ENCODE data around the gene MAPK8IP1. TPM values are rescaled to one million over a fixed set of nuclear protein-coding genes. Genes with fewer than 3 reads are reported as not detected.

MAPK8IP1 gene
- total and polyA plus RNA-seq, 12 donors: 14.5 to 73.7 (median 33.3) TPM

GRCh38 chr11:45941285-45941684 lies 55.8 kb downstream of the MAPK8IP1 start:
- Histone ChIP-seq H3K4me1 (replicated peaks in 1 of 2) (peaks cover 3 to 15% of the 10 kb centered on the region in 2 donors), H3K36me3 (replicated peaks in 1 of 2) (peaks cover 0 to 58% of the 10 kb centered on the region in 2 donors), H3K4me3 (no peak overlapping the region), H3K27me3 (no peaks in the 10 kb centered on the region), H3K9me3 (replicated peaks in 1 of 3) (no peaks in the 10 kb centered on the region), H3K27ac (no peak overlapping the region)
- no peak for DNase-seq
- intact Hi-C loops (cut with DNase I): loop anchor here in 1 of 2 donors (10.0 kb wide), 1 partner anchor 54 kb away; no protein-coding TSS in a partner anchor
- 93 to 99% (median 95%) methylated on average over 4 of the region's 4 CpGs for WGBS, 4 donors
- TF ChIP-seq, protein P1, sequence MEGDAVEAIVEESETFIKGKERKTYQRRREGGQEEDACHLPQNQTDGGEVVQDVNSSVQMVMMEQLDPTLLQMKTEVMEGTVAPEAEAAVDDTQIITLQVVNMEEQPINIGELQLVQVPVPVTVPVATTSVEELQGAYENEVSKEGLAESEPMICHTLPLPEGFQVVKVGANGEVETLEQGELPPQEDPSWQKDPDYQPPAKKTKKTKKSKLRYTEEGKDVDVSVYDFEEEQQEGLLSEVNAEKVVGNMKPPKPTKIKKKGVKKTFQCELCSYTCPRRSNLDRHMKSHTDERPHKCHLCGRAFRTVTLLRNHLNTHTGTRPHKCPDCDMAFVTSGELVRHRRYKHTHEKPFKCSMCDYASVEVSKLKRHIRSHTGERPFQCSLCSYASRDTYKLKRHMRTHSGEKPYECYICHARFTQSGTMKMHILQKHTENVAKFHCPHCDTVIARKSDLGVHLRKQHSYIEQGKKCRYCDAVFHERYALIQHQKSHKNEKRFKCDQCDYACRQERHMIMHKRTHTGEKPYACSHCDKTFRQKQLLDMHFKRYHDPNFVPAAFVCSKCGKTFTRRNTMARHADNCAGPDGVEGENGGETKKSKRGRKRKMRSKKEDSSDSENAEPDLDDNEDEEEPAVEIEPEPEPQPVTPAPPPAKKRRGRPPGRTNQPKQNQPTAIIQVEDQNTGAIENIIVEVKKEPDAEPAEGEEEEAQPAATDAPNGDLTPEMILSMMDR (IDR thresholded peaks at IDR 0.05): no peak
- TF ChIP-seq POLR2A (IDR thresholded peaks at IDR 0.05): no peak

DNA sequence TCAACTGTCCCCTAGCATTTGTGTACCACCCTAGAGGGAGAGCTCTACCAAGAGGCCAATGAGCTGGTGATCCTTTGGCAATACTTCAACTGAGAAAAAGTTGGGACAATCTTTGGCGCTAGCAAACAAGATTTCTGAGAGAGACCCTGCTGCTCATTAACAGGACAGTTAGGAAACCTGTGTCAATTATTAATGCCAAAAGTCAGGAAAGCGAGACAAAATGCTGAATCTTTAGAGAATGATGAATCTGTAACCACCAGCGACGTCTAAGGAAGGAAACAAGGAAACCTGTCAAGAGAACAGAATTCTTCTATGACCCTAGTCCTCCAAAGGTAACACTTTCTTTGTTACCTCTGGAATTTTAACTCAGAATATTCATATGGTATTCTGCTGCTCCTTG lies 56.9 kb downstream of the MAPK8IP1 start:
- no peak for TF ChIP-seq POLR2A (IDR thresholded peaks at IDR 0.05)
- TF ChIP-seq, protein P1 (IDR thresholded peaks at IDR 0.05): no peak

DNA sequence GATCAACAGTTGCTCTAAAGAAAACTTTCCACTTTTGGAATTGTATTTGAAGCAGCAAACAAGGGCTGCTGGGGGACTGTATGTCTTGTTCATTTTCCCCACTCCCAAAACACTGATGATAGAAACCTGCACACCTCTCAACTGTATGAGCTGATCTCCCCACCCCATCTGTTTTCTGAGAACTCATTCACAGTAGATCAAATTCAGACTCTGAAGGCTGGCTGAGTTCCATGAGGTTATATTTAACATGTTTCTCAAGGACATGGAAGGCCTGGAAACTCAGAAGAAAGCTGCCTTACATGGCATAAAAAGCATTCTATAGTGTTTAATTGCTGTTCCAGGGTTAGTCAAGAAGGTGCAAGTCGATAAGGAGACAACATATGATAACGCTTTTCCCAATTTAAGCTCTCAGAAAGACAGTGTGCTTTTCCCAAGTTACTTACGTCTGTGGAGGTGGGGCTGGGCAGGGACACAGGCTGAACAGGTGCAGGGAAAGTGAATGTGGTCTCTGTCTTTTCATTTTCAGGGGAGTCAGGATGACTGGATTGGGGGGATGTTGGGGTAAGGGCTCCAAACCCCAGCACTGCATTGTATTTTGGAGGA lies 60.0 kb downstream of the MAPK8IP1 start:
- H3K9me3 ChIP-seq (replicated peaks in 1 of 3): no peaks in the 10 kb centered on the region
- H3K36me3 ChIP-seq (replicated peaks in 1 of 2): peaks cover 0 to 82% of the 10 kb centered on the region in 2 donors
- H3K27ac ChIP-seq: peak overlapping the region in 1 of 5 donors; percentile 24
- no peak for DNase-seq
- intact Hi-C loops (cut with DNase I): loop anchor here in 1 of 2 donors (10.0 kb wide), 1 partner anchor 49 kb away; no protein-coding TSS in a partner anchor
- H3K27me3 ChIP-seq: no peaks in the 10 kb centered on the region
- no peak for TF ChIP-seq POLR2A (IDR thresholded peaks at IDR 0.05)
- TF ChIP-seq, protein P1 (IDR thresholded peaks at IDR 0.05): no peak
- 48 to 80% (median 60%) methylated on average over 3 of the region's 3 CpGs for WGBS, 4 donors
- H3K4me1 ChIP-seq (replicated peaks in 1 of 2): peaks cover 3 to 16% of the 10 kb centered on the region in 2 donors
- H3K4me3 ChIP-seq: no peak overlapping the region

More for the DNA sequence above, 56.9 kb downstream of the MAPK8IP1 start:
- peaks cover 0 to 63% of the 10 kb centered on the region in 2 donors for H3K36me3 ChIP-seq (replicated peaks in 1 of 2)
- H3K4me1 ChIP-seq (replicated peaks in 1 of 2): peaks cover 3 to 16% of the 10 kb centered on the region in 2 donors
- no peaks in the 10 kb centered on the region for H3K27me3 ChIP-seq
- DNase-seq: no peak
- intact Hi-C loops (cut with DNase I): loop anchor here in 1 of 2 donors (10.0 kb wide), 1 partner anchor 52 kb away; no protein-coding TSS in a partner anchor
- no peak overlapping the region for H3K27ac ChIP-seq
- H3K9me3 ChIP-seq (replicated peaks in 1 of 3): no peaks in the 10 kb centered on the region
- 93 to 98% (median 96%) methylated on average over 4 of the region's 4 CpGs for WGBS, 4 donors
- H3K4me3 ChIP-seq: no peak overlapping the region

GRCh38 chr11:45947885-45948284 lies 62.4 kb downstream of the MAPK8IP1 start:
- no peak overlapping the region for H3K4me3 ChIP-seq
- H3K27me3 ChIP-seq: no peaks in the 10 kb centered on the region
- H3K36me3 ChIP-seq (replicated peaks in 1 of 2): peaks cover 0 to 85% of the 10 kb centered on the region in 2 donors
- no peaks in the 10 kb centered on the region for H3K9me3 ChIP-seq (replicated peaks in 1 of 3)
- intact Hi-C loops (cut with DNase I): loop anchor here in 1 of 2 donors (10.0 kb wide), 1 partner anchor 47 kb away; no protein-coding TSS in a partner anchor
- H3K27ac ChIP-seq: no peak overlapping the region
- no peak for TF ChIP-seq POLR2A (IDR thresholded peaks at IDR 0.05)
- TF ChIP-seq, protein P1 (IDR thresholded peaks at IDR 0.05): no peak
- no peak for DNase-seq
- 85 to 100% (median 95%) methylated on average over 1 of the region's 1 CpG for WGBS, 4 donors
- peaks cover 3 to 16% of the 10 kb centered on the region in 2 donors for H3K4me1 ChIP-seq (replicated peaks in 1 of 2)

Data from adrenal gland (tissue), 12 donors.